Esophagus squamous epithelium (tissue), 5 donors: ENCODE data around the gene PDCD4. TPM values are rescaled to one million over a fixed set of nuclear protein-coding genes. Genes with fewer than 3 reads are reported as not detected.
A peak's percentile ranks its signal among the peaks of the same experiment; 100 is the strongest.

Source experiments
- DNase-seq: peaks from one replicate; lab custom pipeline; 2025; lab: John Stamatoyannopoulos, UW
- H3K27ac ChIP-seq, 4 donors: fragments of 200-600 bp; sonication (generic); one replicate each; pipeline ENCODE4 v1.5.1; 2016 to 2019; ENCODE audit warnings: mild to moderate bottlenecking in 1 of 4
- H3K27me3 ChIP-seq, 4 donors: fragments of 200-600 bp; sonication (generic); 1 replicate in 3 of 4; 2 replicates in 1 of 4; pipeline versions ENCODE4 v1.5.1 to v1.6.0; 2017 to 2021; ENCODE audit warnings: antibody characterized with exemption in 1 of 4
- H3K36me3 ChIP-seq, 3 donors: fragments of 200-600 bp; sonication (generic); one replicate each; pipeline ENCODE4 v1.5.1; 2016 to 2019
- H3K4me1 ChIP-seq, 3 donors: fragments of 200-600 bp; sonication (generic); one replicate each; pipeline ENCODE4 v1.5.1; 2017 to 2019
- H3K4me3 ChIP-seq, 4 donors: fragments of 200-600 bp; sonication (generic); 1 replicate in 3 of 4; 2 replicates in 1 of 4; pipeline ENCODE4 v1.5.1; 2016 to 2019; ENCODE audit warnings: mild to moderate bottlenecking in 2 of 4, moderate library complexity in 1 of 4
- H3K9me3 ChIP-seq, 3 donors: fragments of 200-600 bp; sonication (generic); one replicate each; pipeline ENCODE4 v1.5.1; 2016 to 2019
- POLR2A ChIP-seq, 4 donors: fragments of 450-650 bp; IDR thresholded peaks; one replicate each; pipeline ENCODE4 v1.6.1; 2017; ENCODE audit warnings: antibody characterized with exemption in 4 of 4, mild to moderate bottlenecking in 4 of 4, moderate library complexity in 3 of 4
- whole genome bisulfite sequencing, 2 donors: methylation state at CpG; one replicate each; pipeline ENCODE4 v1.1.5; 2018; 5-methylcytosine and 5-hydroxymethylcytosine counted together
- intact Hi-C: fragments of 100-400 bp; cut with DNase I; formaldehyde crosslinking; loops from one replicate; pipeline ENCODE4 v1.15.0; 2022
- total RNA-seq, 4 donors: library from RNA; depleted of rRNA; stranded (reverse); fragments of >200 nt; gene quantifications; one replicate each; pipeline ENCODE4 v1.1.0, GENCODE V29; 2016
- TF ChIP-seq, protein P1 (sequence below), 6 experiments: fragments of 450-650 bp in 4 of 6; fragments of 200-600 bp in 2 of 6; sonication (generic) in 2 of 6; IDR thresholded peaks; one replicate each; pipeline ENCODE4 v1.5.1; 2016 to 2019; ENCODE audit warnings: antibody characterized with exemption in 6 of 6, mild to moderate bottlenecking in 4 of 6, moderate library complexity in 4 of 6
- donor health status: DM: yes; HTN: yes; CAD: no.

Gene PDCD4
- total RNA-seq, 4 donors from 2014 or later = 68.3 to 299 (median 171) TPM

DNA sequence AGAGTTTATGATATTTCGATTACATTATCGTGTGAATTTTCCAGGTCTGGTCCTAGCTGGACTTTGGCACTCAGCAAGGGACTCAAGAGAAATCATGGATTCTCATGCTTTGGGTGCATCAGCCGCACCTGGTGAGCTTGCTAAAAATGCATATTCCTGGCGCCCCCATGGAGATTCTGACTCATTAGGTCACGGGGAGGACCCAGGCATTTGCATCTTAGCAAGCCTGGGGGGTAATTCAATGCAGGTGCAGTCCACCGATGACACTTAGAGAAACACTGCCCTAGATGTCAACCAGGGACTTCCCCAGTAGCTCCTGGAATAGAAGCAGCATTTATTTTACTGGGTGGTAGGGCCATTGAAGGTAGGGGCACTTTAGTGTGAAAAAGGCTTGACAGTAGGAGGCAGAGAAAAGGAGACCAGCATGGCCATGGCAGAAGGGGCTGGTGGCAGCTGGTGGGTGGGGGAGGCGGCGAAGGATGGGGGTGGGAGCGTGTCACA lies 29.9 kb upstream of the PDCD4 start:
- WGBS, 2 donors = 77 to 89% methylated on average over 5 to 8 of the region's 9 CpGs
- no peak for DNase-seq
- Histone ChIP-seq H3K4me3 (no peak overlapping the region), H3K4me1 (peaks cover 32 to 100% (median 38%) of the 10 kb centered on the region in 3 donors), H3K36me3 (no peaks in the 10 kb centered on the region), H3K9me3 (no peaks in the 10 kb centered on the region), H3K27ac (peak overlapping the region in 3 of 4 donors; percentile 38 to 91 (median 90)), H3K27me3 (no peaks in the 10 kb centered on the region)
- intact Hi-C loops = no loop called here
- TF ChIP-seq POLR2A (IDR thresholded peaks at IDR 0.05) = no peak
- TF ChIP-seq, protein P1, sequence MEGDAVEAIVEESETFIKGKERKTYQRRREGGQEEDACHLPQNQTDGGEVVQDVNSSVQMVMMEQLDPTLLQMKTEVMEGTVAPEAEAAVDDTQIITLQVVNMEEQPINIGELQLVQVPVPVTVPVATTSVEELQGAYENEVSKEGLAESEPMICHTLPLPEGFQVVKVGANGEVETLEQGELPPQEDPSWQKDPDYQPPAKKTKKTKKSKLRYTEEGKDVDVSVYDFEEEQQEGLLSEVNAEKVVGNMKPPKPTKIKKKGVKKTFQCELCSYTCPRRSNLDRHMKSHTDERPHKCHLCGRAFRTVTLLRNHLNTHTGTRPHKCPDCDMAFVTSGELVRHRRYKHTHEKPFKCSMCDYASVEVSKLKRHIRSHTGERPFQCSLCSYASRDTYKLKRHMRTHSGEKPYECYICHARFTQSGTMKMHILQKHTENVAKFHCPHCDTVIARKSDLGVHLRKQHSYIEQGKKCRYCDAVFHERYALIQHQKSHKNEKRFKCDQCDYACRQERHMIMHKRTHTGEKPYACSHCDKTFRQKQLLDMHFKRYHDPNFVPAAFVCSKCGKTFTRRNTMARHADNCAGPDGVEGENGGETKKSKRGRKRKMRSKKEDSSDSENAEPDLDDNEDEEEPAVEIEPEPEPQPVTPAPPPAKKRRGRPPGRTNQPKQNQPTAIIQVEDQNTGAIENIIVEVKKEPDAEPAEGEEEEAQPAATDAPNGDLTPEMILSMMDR (IDR thresholded peaks at IDR 0.05) = no peak

- H3K27ac ChIP-seq = peak overlapping the region; percentile 38 to 91 (median 84)
- 74 to 86% methylated on average over 6 to 7 of the region's 7 CpGs for WGBS, 2 donors
These were observed 29.3 kb upstream of the PDCD4 start for GRCh38 chr10:110842326-110842904.

DNA sequence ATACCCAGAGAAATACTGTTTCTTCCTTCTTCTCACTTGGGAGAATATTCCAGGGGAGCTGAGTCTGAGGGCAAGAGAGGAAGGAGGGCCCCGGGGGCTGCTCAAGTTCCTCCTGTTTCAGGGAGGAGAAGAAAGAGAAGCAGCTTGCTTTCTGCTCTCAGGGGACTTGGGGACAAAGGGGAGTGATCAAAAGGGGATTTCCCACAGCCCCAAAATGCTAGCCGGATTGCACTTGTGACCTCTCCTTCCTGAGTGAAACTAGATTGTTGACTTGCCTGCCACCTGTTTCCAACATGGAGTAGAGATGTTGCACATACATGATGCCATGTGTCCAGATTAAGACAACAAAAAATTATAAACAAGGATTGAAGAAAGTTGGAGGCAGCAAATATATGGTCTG lies 28.7 kb upstream of the PDCD4 start:
- Histone ChIP-seq H3K36me3 (no peaks in the 10 kb centered on the region), H3K27me3 (no peaks in the 10 kb centered on the region), H3K27ac (peak overlapping the region; percentile 38 to 91 (median 84)), H3K4me1 (peaks cover 26 to 96% (median 29%) of the 10 kb centered on the region in 3 donors), H3K4me3 (no peak overlapping the region), H3K9me3 (no peaks in the 10 kb centered on the region)
- intact Hi-C loops = no loop called here
- WGBS, 2 donors = 29 to 53% methylated on average over 1 to 2 of the region's 2 CpGs
- DNase-seq = no peak
- TF ChIP-seq, protein P1 (IDR thresholded peaks at IDR 0.05) = no peak
- TF ChIP-seq POLR2A (IDR thresholded peaks at IDR 0.05) = no peak

More at GRCh38 chr10:110842326-110842904, 29.3 kb upstream of the PDCD4 start:
- DNase-seq = no peak
- Histone ChIP-seq H3K4me1 (peaks cover 29 to 100% (median 34%) of the 10 kb centered on the region in 3 donors), H3K27me3 (no peaks in the 10 kb centered on the region), H3K9me3 (no peaks in the 10 kb centered on the region), H3K4me3 (no peak overlapping the region), H3K36me3 (no peaks in the 10 kb centered on the region)
- intact Hi-C loops = no loop called here
- TF ChIP-seq POLR2A (IDR thresholded peaks at IDR 0.05) = no peak
- TF ChIP-seq, protein P1 (IDR thresholded peaks at IDR 0.05) = no peak

- 54 to 73% methylated on average over 7 to 8 of the region's 8 CpGs for WGBS, 2 donors
- TF ChIP-seq POLR2A (IDR thresholded peaks at IDR 0.05) = no peak
- TF ChIP-seq, protein P1 (IDR thresholded peaks at IDR 0.05) = no peak
- intact Hi-C loops = no loop called here
These were observed 27.7 kb upstream of the PDCD4 start for GRCh38 chr10:110843796-110844616.

GRCh38 chr10:110844617-110844881 lies 27.2 kb upstream of the PDCD4 start:
- WGBS, 2 donors = 89 to 96% methylated on average over 4 of the region's 4 CpGs

More at GRCh38 chr10:110843796-110844616, 27.7 kb upstream of the PDCD4 start:
- no peak for DNase-seq
- Histone ChIP-seq H3K9me3 (no peaks in the 10 kb centered on the region), H3K4me3 (no peak overlapping the region), H3K27me3 (no peaks in the 10 kb centered on the region), H3K36me3 (no peaks in the 10 kb centered on the region), H3K4me1 (peaks cover 24 to 87% (median 26%) of the 10 kb centered on the region in 3 donors), H3K27ac (peak overlapping the region; percentile 59 to 91 (median 84))

More at GRCh38 chr10:110844617-110844881, 27.2 kb upstream of the PDCD4 start:
- intact Hi-C loops = no loop called here
- TF ChIP-seq, protein P1 (IDR thresholded peaks at IDR 0.05) = no peak
- no peak for TF ChIP-seq POLR2A (IDR thresholded peaks at IDR 0.05)
- Histone ChIP-seq H3K4me1 (peaks cover 24 to 83% (median 26%) of the 10 kb centered on the region in 3 donors), H3K27ac (peak overlapping the region in 3 of 4 donors; percentile 78 to 91 (median 90)), H3K4me3 (no peak overlapping the region), H3K9me3 (no peaks in the 10 kb centered on the region), H3K36me3 (no peaks in the 10 kb centered on the region), H3K27me3 (no peaks in the 10 kb centered on the region)
- no peak for DNase-seq
